GM10266 (cell line): ENCODE data around the gene PPP1R37.

Experiments used
- DNase-seq: peaks from one replicate; pipeline ENCODE4 v3.0.0; 2012; ENCODE audit errors: extremely low spot score
- TF ChIP-seq, protein P1 (sequence below): IDR thresholded peaks from 2 replicates; pipeline ENCODE4 v1.5.1; 2012; ENCODE audit warnings: mild to moderate bottlenecking, low read depth; ENCODE audit not compliant: control insufficient read depth, insufficient read depth; ENCODE audit errors: missing control alignments

The PPP1R37 gene

DNA sequence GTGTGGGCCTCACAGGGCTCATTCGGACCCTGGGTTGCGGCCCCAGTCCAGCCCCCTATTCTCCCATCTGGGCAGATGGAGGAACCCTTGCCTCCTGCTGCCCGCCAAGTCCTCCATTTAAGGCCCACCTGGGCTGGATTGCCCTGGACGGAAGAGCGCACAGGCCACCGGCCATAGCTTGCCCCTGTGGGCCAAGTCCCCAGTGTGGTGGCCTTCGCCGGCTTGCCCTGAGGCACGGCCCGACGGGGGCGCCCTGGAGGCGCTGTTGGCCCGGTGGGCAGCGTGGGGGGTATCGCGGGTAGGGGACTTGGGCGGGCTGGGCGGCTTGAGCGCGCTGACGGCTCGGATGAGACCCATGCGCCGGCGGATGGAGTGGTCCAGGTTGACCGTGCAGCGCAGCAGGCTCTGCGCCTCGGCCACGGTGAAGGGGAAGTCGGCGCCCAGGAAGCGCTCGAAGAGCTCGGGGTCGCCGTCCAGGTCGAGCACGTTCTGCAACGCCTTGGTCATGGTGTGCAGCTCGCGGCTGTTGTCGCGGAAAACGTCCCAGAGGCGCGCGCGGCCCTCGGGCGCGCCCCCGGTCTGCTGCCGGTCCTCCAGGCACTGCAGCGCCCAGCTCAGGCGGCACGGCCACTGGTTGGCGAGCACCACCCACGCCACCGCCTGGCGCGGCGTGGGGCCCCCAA, 59.0 kb downstream of the PPP1R37 start:
- no peak for DNase-seq
- TF ChIP-seq, protein P1, sequence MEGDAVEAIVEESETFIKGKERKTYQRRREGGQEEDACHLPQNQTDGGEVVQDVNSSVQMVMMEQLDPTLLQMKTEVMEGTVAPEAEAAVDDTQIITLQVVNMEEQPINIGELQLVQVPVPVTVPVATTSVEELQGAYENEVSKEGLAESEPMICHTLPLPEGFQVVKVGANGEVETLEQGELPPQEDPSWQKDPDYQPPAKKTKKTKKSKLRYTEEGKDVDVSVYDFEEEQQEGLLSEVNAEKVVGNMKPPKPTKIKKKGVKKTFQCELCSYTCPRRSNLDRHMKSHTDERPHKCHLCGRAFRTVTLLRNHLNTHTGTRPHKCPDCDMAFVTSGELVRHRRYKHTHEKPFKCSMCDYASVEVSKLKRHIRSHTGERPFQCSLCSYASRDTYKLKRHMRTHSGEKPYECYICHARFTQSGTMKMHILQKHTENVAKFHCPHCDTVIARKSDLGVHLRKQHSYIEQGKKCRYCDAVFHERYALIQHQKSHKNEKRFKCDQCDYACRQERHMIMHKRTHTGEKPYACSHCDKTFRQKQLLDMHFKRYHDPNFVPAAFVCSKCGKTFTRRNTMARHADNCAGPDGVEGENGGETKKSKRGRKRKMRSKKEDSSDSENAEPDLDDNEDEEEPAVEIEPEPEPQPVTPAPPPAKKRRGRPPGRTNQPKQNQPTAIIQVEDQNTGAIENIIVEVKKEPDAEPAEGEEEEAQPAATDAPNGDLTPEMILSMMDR = no peak

DNA sequence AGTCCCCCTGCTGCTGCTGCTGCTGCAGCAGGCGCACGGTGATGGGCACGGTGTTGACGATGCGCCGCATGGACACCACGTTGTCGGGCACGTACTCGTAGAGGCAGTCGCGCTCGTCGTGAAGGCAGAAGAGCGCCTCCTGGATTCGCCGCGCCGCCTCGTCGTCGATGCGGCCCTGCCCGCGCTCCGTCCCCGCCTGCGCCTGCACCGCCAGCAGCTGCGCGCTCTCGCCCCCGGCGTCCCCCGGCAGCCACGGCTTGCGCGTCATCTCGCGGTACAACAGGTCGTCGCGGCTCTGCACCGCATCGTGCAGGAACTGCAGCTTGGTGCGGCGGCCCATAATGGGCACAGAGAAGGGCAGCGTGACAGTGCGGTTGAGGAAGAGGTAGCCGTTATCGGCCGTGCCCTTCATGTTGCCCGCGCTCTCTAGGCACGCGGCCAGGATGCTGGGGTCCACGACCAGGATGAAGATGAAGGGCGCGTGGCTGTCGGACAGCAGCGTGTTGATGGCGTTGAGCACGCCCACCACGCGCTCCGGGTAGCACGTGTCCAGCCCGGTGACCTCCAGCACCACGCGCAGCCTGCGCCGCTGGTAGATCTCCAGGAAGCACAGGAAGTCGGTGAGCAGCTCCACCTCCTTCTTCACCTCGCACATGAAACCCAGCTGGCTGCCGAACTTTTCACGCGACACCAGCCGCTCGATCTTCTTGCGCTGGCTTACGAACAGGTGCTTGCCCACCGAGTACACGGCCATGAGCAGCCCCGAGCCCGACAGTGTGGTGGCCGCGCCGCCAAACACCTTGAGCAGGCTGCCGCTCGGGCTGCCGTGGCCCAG, 59.7 kb downstream of the PPP1R37 start:
- TF ChIP-seq, protein P1 = no peak
- DNase-seq = peak; percentile 70

GRCh38 chr19:45153339-45154063, 60.5 kb downstream of the PPP1R37 start:
- TF ChIP-seq, protein P1 = no peak
- no peak for DNase-seq

GRCh38 chr19:45154064-45154827, 61.3 kb downstream of the PPP1R37 start:
- TF ChIP-seq, protein P1 = no peak
- DNase-seq = no peak

DNA sequence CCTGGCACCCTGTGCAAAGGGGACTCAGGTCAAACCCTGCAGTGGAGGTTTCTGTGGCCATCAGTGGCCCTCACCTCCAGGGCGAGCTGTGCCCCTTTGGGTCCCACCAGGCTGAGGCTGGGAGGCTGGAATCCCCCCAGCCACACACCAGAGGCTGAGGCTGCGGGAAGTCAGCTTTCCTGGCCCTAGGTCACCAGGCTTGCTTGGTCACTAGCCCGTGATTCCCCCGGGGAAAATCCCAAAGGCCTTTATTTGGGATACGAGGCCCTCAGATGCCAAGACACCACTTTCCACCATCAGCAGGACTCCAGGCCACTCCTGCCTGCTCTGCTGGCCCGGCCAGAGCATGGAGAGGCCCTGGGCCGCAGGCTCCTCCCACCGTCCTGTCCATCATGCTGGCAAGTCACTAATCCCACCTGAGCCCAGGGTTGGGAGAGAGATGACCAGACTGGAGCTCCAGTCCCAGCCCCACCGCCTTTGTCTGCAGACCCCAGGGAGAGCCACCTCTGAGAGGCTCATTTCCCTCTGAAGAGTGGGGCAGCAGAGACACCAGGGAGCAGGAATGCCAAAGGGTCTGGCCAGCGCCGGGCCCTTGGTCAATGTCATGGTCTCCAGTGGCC, 63.1 kb downstream of the PPP1R37 start:
- TF ChIP-seq, protein P1 = no peak
- DNase-seq = no peak

DNA sequence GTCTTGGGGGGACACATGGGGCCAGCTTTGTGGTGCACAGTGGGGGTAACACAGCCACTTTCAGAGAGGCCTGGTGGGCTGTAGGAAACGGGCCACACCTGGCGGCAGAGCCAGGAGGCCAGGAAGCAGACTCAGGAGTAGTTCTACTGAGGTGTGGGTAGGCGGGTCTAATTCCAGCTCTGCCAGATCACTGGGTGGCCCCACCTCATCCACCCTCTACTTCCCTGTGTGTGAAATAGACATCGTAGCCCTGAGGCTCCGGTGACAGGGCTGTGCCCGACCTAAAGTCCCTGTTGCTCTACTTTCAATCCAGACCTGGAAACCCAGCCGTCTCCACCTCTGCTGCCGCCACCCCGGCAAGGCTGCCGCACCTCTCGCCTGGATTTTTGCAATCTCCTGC, 63.8 kb downstream of the PPP1R37 start:
- TF ChIP-seq, protein P1 = no peak
- no peak for DNase-seq
